Suppressor macrophage (primary cell): ENCODE data around the gene TMEM258.

Experiments
- DNase-seq, 4 experiments: peaks; one replicate each; pipeline ENCODE4 v3.0.0-alpha.2; 2020 to 2022

Gene TMEM258

DNA sequence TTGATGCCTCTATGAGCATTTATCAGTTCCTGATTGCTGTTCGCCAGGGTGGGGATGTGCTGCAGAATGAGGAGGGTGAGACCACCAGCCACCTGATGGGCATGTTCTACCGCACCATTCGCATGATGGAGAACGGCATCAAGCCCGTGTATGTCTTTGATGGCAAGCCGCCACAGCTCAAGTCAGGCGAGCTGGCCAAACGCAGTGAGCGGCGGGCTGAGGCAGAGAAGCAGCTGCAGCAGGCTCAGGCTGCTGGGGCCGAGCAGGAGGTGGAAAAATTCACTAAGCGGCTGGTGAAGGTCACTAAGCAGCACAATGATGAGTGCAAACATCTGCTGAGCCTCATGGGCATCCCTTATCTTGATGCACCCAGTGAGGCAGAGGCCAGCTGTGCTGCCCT, 3.1 kb upstream of the TMEM258 start:
- no peak for DNase-seq

DNA sequence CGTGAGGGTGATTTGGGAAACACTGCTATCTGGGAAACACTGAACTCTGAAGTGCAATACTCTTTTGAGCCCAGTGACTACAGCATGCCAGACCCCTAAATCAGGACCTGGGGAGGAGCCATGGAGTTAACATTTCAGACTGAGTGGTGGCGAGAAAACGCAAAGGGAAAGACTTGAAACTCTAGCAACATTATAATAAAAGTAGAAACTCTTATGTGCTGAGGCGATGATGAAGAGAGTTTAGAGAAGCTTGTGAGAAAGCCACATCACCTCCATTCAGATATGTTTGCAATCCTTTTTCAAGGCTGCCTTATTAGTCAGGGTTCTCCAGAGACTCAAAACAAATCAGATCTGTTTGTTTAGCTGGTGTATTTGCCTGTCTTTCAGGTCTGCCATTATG, 2.2 kb upstream of the TMEM258 start:
- no peak for DNase-seq

DNA sequence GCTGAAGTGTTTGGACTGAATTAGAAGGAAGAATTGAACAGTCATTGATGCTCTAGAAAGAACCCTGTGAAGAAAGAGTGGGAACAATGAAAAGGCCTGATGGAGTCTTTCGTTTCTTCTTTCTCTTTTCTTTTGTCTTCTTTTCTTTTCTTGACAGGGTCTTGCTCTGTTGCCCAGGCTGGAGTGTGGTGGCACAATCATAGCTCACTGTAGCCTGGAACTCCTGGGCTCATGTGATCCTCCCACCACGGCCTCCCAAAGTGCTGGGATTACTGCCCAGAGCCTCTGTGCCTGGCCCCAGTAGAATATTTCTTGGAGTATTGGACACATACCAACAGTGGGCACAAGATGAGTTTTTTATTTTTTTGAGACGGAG, 1.4 kb upstream of the TMEM258 start:
- DNase-seq, result no peak

DNA sequence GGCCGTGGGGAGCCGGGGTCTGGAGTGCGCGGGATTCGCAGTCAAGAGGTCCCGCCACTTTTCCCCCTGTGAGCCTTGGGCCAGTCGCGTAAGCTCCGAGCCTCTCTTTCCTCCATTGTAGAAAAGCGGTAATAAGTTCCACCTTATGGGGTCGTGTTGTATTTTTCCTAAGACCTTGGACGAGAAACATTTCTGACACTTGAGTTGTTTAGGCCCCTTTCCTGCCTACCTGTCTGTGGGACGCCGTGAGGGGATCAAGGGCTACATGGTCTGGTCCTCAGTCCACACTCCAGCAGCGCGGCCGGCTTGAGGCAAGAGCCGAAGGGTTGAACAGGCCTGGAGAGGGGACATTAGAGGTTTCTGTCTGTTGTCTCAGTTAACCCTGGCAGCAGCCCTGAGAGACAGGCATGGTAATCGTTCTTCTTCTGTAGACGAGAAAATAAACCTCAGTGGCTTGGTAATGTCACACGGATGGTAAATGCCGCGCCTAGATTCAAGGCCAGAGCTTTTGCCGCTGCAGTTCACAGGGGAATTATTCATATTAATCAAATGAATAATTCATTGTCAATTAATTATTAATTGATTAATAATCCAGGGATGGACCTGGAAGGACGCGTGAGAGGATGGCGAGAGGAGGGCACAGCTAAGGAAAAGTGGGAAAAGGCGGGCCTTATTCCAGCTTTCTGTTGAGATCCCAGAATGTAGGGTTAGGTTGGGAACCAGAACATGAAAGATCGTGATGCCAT, 857 bp upstream of the TMEM258 start:
- DNase-seq, result peak in 1 of 4 experiments; percentile 9

DNA sequence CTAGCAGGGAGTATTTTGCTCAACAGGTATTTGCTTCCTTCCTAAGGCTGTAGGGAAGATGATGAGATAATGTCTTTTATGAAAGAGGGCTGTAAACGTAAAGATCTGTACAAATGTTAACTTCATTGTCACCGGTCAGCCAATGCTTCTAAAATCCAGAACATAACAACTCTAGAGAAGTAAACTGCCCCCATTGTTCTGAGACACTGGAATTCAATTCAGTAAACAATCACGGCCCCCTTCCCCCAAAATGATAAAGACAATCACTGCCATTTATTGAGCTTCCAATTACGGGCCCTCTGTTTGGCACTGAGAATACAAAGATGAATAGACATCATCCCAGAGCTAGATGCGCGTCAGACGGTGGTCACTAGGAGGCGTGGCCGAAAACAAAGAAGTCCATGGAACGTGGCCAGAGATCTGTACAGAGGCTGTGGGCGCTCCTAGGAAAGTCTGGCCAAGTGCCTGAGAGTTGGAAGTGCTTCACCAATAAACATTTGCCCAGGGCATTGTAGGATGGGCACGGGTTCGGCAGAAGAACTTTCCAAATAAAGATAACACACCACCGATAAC, 576 bp downstream of the TMEM258 start:
- DNase-seq, result peak; percentile 79 to 87 (median 84)

DNA sequence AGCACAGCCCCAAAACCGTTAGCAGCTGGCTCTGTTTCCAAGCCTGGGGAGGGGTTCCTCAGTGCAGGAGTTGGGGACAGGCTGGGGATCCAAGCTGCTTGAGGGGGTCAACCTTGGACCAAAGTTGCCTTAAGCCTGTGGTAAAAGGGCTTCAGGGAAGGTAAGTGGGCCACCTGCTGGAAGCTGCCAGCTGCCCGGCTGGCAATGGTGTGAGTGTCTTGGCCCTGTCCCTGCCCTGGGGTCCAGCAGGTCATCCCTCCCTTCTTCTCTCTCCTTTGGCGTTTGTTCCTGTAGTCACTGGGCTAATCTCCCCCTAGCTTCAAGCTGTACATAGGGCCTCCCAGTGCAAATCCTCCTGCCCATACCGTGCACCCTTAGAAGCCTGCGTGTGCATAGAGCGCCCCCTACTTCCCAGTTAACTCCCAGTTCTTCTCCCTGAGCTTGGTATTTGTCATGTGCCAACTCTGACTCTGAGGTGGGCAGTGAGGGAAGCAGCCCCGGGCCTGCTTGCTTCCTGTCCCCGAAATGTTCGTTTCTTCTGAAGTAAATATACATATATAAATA, 4.4 kb downstream of the TMEM258 start:
- peak; percentile 26 to 62 (median 45) for DNase-seq

DNA sequence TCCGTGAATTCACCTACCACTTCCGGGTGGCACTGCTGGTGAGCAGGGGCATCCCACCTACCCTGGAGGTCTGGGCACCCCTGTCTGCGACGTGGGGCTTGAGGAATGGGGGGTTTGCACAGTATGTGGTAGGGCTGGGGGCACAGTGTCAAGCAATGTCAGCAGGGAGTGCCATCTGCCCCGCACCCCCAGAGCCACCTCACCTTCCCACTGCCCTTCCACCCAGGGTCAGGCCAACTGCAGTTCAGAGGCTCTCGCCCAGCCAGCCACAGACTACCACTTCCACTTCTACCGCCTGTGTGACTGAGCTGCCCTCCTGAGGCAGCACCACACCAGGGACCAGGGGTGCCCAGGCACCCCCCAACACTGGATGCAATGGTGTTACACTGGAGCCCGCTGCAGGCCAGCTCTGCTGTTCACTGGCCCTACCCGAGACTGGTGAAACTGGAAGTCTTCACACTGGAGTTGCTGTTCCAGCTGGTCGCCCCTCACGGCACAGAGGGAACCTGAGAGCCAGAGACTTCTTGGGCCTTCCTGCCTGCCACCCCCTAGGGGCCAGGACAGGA, 6.5 kb downstream of the TMEM258 start:
- DNase-seq, result no peak

DNA sequence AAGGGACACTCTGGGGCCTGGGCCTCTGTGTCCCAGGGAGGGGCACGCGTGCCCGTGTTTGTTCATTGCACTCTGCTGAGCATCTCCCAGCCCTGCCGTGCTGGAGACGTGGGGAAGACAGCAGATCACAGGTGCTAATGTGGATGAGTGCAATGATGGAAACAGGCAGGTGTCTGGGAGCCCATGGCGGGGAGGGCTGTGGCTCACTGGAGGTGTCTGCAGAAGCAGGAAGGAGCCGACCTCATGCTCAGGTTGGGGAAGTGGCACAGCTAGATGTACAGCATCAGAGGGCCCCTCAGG, 7.9 kb downstream of the TMEM258 start:
- no peak for DNase-seq

DNA sequence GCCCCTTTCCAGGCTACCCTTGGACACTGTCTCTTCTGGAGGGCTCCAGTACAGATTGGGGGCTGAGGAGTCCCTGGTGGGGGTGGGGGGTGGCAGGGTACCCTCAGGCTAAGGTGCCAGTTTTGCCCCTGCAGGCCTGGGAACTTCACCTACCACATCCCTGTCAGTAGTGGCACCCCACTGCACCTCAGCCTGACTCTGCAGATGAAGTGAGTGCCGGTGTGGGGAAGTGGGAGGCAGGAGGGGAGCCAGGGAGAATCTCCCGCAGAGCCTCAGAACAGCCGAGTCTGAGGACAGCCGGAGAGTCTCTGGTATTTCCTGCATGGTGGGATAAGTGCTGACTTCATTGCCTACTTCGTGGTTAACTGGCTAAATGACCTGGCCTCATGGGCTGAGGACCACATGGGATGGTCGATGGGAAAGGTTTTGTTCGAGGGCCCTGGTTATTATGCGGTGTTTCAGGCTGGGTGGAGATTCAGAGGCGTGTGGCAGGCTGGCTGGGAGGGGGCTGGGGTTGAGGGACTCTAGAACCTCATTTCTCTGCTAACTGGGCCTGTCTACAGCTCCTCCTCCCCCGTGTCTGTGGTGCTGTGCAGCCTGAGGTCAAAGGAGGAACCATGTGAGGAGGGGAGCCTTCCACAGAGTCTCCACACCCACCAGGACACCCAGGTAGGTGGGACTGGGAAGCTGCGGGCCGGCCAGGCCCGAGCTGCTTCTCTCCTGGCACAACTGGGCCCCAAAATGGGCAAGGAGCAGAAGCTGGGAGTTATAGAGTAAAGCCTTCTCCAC, 8.5 kb downstream of the TMEM258 start:
- DNase-seq, result no peak

DNA sequence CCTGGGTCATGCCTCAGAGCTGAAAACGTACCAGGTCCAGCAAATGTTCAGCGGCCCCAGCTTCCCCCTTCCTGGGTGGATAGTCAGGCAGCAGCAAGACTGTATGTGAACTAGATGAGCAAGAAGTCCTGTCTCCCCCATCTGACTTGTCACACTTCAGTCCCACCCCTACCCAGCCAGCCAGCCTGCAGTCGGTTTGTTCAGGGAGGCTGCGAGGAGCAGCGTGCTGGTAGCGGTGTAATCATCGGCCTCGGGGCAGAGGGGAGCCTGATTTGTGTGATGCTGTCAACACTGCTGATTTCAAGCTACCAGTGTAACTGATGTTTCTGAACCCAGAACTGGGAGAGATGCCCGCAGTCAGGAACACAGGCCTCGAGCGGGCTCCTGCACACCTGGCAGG, 9.6 kb downstream of the TMEM258 start:
- DNase-seq, result no peak

DNA sequence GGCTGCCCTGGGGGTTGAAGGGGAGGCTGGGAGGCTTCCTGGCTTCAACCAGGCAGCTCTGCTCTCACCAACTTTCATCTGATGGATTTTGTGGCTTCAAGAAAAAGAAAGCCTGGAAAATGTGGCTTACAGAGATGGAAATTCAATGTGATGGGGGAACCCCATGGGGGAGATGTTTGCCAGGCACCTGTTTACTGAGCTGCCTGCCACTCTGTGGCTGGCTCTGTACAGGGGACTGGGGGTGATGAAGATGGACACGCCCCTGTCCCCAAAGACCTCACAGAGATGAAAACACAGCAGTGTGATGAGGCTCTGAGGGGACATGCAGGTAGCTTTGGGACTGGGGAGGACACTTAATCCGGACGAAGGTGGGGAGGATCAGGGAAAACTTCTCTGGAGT, 10.1 kb downstream of the TMEM258 start:
- no peak for DNase-seq

DNA sequence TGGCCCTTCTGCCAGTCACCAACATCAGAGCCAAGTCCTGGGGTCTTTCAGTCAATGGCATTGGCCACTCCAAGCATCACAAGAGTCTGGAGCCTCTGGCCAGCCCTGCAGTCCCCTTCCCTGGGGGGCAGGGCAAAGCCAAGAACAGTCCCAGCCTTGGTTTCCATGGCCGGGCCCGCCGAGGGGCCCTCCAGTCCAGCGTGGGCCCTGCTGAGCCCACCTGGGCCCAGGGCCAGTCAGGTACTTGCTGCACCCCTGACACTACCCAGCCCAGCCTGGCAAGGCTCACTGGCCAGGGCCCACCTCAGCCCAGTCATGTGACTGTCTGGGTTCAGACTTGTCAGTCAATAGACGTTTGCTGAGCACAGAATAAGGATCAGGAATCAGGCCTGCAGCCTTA, 10.8 kb downstream of the TMEM258 start:
- no peak for DNase-seq

DNA sequence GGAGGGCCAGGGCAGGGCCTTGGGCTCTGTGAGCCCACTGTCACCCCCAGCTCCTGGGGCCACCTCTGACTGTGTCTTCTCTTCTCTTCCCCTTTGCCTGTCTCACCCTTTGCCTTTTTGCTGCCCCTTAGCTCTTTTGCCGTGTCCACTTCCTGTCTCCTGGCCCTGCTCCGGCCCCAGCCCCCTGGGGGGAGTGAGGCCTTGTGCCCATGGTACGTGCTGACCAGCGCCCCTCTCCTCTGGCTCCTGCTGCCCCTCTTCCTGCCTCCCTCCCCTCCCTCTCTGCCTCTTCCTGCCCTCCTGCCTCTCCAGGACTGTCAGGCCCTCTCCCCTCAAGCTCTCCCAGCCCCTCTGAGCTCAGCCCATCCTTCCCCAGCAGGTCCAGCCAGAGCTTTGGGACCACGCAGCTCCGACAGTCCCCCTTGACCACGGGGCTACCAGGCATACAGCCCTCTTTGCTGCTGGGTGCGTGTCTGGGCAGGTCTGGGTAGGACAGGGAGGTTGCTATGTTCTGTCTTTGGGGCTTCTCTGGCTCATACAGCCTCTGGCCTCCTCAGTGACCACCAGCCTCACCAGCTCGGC, 11.7 kb downstream of the TMEM258 start:
- DNase-seq, result no peak

DNA sequence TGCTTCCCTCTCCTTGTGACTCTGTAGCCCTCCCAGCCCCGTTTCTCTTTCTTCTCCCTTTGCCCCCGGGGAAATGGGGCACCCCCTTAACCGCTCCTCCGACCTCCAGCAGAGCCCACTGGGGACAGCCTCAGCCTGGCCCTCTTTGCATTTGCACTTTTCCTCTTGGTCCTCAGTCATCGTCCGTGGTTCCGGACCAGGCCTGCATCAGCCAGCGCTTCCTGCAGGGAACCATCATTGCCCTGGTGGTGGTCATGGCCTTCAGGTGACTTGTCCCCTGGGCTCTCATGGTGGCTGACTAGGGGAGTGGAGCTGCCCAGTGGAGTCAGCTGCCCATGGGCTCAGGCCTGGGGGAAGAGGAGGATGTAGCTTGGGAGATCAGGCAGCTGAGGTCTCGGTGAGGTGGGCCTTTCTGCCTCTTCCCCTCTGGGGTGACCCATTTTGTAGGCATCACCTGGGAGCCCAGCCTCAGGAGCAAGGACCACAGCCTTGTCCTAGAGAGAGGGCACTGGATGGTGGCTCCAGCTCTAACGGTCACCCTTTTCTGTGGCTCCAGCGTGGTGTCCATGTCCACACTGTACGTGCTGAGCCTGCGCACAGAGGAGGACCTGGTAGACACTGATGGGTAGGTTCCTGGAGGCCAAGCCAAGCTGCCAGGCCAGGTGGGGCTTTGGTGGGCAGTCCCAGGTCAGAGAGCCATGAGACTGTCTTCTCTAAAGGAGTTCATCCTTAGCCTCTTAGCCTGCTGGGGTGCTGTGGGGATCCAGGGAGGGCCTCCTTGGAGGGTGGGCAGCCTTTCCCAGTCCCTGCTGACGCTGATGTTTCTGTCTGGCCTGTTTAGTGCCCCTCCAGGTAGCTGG, 12.5 kb downstream of the TMEM258 start:
- no peak for DNase-seq

DNA sequence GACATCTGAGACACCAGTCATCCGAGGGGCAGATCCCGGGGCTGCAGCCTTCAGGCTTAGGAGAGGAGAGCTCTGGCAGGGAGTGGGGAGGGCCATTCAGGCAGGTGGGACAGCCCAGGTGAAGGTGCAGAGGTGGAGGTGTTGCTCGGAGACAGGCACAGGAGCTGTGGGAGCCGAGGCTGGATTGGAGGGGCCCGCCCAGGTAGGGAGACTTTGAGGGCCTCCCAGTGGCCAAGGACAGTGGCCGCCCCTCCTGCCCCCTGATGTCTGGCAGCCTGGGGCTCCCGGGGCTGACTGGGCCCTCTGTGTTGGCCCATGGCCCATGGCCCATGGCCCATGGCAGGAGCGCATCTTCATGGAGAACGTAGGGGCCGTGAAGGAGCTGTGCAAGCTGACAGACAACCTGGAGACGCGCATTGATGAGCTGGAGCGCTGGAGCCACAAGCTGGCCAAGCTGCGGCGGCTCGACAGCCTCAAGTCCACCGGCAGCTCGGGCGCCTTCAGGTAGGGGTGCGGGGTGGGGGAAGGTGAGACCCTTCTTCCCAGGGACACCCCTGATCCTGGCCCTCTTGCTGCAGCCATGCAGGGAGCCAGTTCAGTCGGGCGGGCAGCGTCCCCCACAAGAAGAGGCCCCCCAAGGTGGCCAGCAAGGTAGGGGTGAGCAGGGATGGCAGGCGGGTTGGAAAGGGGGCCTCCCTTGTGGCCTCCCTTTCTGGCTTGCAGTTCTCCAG, 13.3 kb downstream of the TMEM258 start:
- no peak for DNase-seq

DNA sequence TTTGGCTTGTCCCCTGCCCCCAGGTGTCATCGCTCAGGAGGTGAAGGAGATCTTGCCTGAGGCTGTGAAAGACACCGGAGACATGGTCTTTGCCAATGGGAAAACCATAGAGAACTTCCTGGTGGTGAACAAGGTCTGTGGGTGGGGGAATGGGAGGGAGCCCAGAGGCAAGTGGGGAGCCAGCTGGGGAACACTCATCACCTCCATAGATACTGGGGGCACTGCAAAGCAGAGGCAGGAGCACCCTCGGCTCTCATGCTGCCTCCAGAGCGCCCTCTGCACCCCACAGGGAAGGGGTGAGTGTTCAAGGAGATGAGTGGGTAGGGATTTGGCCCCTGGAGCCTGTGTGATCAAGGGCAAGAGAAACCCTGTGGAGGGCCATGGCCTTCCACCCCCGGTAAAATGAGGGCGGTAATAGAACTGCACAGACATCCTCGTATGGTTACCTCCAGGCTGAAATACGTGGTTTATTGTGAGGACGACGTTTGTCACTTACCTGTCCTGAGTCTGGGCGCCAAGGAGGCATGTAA, 14.0 kb downstream of the TMEM258 start:
- no peak for DNase-seq

DNA sequence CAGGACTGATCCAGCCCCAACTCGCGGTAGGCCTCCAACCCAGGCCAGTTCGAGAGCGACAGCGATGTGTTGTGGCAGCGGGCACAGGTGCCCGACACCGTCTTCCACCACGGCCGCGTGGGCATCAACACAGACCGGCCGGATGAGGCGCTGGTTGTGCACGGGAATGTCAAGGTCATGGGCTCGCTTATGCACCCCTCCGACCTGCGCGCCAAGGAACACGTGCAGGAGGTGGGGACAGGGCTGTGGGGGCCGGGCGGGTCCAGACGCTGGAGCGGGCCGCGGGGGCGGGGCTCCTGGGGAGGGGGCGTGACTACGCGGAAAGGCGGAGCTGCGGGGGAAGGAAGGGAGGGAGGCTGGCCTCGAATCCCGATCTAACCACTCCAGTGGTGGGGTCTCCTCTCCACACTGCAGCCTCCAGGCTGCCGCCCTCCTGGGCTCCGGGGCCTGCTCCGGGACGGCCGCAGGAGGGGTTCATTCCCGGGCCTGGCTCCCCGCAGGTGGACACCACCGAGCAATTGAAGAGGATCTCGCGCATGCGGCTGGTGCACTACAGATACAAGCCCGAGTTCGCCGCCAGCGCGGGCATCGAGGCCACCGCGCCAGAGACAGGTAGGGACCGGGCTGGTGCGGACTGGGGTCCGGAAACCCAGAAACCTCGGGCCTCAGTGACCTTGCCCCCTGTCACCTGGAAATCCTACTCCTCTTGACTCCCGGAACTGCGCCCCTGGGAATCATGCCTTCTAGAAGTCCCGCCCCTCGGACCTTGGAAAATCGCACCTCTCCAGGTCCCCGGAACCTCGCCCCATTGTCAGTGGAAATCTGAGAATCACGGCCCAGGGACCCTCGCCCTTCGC, 14.9 kb downstream of the TMEM258 start:
- DNase-seq, result peak; percentile 19 to 67 (median 36)

DNA sequence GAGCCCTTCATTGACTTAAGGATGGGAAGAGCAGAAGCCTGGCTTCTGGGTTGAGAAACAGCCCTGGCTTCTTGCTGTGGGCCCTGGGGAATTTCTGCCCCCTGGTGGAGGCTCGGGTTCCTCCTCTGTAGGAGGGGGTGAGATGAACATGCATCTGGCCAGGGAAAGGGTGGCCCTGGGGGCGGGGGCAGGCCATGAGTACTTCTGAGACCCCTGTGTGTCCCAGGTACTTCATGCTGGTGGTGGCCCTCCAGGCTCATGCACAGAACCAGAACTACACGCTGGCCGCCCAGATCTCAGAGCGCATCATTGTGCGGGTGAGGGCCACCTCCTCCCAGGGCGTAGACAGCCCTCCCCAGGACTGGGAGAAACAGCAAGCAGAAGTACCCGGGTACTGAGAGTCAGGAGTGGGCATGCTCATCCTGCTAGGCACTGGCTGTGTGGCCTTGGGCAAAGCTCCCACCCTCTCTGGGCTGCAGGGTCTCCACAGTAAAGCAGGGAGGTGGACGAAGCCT, 15.8 kb downstream of the TMEM258 start:
- DNase-seq, result peak; percentile 82 to 92 (median 86)
